ENCODE results near the gene SLC41A1.

The SLC41A1 gene

DNA sequence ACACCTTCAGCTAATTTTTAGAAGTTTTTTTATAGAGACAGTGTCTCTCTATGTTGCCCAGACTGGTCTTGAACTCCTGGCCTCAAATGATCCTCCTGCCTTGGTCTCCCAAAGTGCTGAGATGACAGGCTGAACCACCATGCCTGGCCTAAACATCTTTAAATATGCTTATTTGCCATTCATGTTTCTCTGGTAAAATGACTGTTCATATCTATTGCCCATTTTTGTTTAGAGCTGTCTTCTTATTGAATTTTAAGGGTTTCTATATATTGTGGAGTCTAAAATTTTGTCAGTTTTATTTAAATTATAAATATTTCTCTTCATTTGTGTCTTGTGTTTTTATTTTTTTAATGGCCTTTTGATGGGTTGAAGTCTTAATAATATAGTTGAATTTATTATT lies 40.0 kb upstream of the SLC41A1 start:
- Histone ChIP-seq H3K4me1 (ENCODE audit: control insufficient read depth in 1 of 2, insufficient read depth in 1 of 2, low read depth in 1 of 2, low read length in 1 of 2) (peaks cover 0 to 8% of the 10 kb centered on the region in 2 experiments), H3K27me3 (peaks cover 33% of the 10 kb centered on the region), H3K4me3 (ENCODE audit: low read depth in 1 of 2, low read length in 1 of 2) (no peak overlapping the region), H3K9me3 (no peaks in the 10 kb centered on the region), H3K27ac (no peak overlapping the region), H3K36me3 (no peaks in the 10 kb centered on the region)
- TF ChIP-seq, protein P1, sequence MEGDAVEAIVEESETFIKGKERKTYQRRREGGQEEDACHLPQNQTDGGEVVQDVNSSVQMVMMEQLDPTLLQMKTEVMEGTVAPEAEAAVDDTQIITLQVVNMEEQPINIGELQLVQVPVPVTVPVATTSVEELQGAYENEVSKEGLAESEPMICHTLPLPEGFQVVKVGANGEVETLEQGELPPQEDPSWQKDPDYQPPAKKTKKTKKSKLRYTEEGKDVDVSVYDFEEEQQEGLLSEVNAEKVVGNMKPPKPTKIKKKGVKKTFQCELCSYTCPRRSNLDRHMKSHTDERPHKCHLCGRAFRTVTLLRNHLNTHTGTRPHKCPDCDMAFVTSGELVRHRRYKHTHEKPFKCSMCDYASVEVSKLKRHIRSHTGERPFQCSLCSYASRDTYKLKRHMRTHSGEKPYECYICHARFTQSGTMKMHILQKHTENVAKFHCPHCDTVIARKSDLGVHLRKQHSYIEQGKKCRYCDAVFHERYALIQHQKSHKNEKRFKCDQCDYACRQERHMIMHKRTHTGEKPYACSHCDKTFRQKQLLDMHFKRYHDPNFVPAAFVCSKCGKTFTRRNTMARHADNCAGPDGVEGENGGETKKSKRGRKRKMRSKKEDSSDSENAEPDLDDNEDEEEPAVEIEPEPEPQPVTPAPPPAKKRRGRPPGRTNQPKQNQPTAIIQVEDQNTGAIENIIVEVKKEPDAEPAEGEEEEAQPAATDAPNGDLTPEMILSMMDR (IDR thresholded peaks at IDR 0.05), result no peak

DNA sequence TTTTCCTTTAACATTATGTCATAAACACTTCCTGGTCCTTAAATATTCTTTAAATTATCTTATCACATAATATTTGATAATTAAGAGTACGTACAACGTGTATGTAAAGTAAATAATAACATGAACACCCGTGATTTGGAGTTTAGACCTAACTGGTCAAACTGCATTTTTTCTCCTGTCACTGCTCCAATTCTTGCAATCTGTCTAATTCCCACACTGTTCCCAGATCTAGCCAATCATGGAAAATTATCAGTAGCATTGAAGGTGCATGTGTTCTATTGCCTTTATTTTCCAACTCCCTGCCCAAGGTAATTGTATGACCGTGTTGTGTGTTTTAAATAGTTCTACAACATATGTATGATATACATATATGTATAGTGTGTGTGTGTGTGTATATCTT lies 39.0 kb upstream of the SLC41A1 start:
- Histone ChIP-seq H3K27ac (no peak overlapping the region), H3K9me3 (no peaks in the 10 kb centered on the region), H3K4me3 (ENCODE audit: low read depth in 1 of 2, low read length in 1 of 2) (no peak overlapping the region), H3K36me3 (no peaks in the 10 kb centered on the region), H3K27me3 (peaks cover 34% of the 10 kb centered on the region), H3K4me1 (ENCODE audit: control insufficient read depth in 1 of 2, insufficient read depth in 1 of 2, low read depth in 1 of 2, low read length in 1 of 2) (peaks cover 0 to 8% of the 10 kb centered on the region in 2 experiments)
- TF ChIP-seq, protein P1 (IDR thresholded peaks at IDR 0.05), result no peak

DNA sequence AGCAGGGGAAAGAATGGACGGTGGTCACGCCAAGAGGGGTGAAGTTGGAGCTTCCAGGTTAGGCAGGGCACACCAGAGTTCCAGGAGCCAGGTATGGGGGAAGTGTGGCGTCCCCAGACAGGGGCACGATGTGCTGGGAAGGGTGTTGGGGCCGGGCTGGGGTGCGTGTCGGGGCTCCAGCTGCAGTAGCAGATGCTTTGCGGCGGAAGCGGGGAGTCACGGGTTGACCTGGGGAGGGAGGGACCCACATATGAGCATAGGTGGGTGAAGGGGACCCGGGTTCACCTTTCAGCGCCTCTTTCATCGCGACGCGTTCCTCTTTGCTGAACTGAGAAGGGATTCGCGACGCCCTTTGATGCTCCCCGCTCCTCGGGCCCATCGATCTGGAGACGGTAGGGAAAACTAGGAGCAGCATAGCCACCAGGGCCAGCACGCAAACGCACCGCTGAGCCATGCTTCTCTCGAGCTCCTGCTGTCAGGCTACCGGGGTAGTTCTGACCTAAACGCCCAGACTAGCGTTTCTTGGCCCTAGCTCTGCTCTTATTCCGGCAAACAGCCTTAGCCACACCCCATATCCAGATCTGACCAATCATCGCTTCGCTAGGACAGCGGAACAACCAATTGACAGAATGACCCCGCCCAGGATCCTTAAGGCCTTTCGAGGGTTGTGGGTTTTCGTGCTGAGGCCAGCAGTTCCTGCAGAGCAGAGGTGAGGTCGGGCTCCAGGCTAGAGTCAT lies 36.8 kb upstream of the SLC41A1 start, which contains the start of gene PM20D1:
Gene PM20D1 (minus strand): TSS at position 514 of the 737 bp plus-strand sequence. CDS start 60 bp downstream, at position 454.
- Histone ChIP-seq H3K36me3 (no peaks in the 10 kb centered on the region), H3K9me3 (no peaks in the 10 kb centered on the region), H3K27ac (no peak within 1 kb of the TSS), H3K27me3 (peaks cover 34% of the 10 kb centered on the region), H3K4me3 (ENCODE audit: low read depth in 1 of 2, low read length in 1 of 2) (peak within 1 kb of the TSS in 1 of 2 experiments; percentile 26), H3K4me1 (ENCODE audit: control insufficient read depth in 1 of 2, insufficient read depth in 1 of 2, low read depth in 1 of 2, low read length in 1 of 2) (peaks cover 0 to 8% of the 10 kb centered on the region in 2 experiments)
- TF ChIP-seq, protein P1 (IDR thresholded peaks at IDR 0.05), result no peak

DNA sequence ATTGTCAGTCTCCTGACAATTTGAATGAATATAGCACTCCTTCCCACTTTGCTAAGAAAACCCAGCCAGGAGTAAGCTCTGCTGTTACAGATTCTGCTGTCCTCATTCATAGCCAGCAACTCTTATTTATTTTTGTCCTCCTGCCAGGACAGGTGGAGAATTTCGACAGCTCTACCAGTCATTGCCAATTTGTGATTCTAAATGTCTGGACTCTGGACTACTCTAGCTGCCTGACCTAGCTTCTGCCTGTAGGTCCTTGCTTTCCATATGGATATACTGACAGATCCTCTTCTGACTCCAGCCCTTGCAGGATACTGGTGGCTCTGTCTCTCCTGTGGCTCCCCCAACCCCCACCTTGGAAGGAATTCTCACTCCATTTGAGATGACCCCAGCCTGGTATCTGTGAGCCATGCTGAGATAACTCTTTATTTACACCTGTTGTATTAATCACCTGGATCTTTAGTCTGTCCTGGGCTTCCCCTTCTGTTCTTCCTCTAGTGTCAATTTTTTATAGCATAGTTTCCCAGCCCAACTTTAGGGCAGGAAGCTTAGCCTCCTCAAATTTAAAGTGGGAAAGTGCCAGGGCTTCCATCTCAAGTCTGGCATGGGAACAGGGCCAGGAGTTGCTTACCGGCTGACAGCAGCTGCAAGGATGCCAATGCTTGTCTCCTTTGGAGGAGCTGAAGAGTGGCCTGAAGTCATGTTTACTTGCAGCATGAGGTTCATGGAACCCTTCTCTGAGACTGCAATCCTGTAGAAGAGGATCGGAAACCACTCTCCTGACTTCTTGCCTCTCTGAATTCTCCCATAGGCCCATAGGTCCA lies 30.2 kb upstream of the SLC41A1 start:
- Histone ChIP-seq H3K4me3 (ENCODE audit: low read depth in 1 of 2, low read length in 1 of 2) (no peak overlapping the region), H3K36me3 (no peaks in the 10 kb centered on the region), H3K9me3 (no peaks in the 10 kb centered on the region), H3K27ac (no peak overlapping the region), H3K4me1 (ENCODE audit: control insufficient read depth in 1 of 2, insufficient read depth in 1 of 2, low read depth in 1 of 2, low read length in 1 of 2) (no peaks in the 10 kb centered on the region), H3K27me3 (peaks cover 4% of the 10 kb centered on the region)
- TF ChIP-seq, protein P1 (IDR thresholded peaks at IDR 0.05), result no peak

DNA sequence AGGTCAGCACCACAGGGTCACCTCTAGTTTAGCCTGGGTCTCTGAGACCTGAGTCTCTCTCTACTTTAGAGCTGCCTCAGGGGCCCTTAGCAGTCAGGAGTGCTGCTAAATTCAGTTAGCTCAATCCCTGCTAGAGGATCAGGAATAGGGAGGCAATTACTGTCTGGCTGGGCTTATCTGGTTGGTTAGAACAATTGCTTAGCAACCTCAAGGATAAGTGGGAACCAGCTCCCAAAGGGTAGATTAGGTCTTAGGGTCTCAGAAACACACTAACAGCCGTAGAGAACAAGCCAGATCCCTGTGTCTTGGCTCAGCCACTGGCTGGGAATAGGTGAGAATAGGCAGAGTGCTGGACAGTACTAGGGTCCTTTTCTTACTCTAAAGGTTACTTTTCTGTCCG lies 29.2 kb upstream of the SLC41A1 start:
- TF ChIP-seq, protein P1 (IDR thresholded peaks at IDR 0.05), result no peak
- H3K27me3 ChIP-seq, result peaks cover 2% of the 10 kb centered on the region
- no peak overlapping the region for H3K4me3 ChIP-seq (ENCODE audit: low read depth in 1 of 2, low read length in 1 of 2)
- no peak overlapping the region for H3K27ac ChIP-seq
- no peaks in the 10 kb centered on the region for H3K9me3 ChIP-seq
- no peaks in the 10 kb centered on the region for H3K4me1 ChIP-seq (ENCODE audit: control insufficient read depth in 1 of 2, insufficient read depth in 1 of 2, low read depth in 1 of 2, low read length in 1 of 2)
- H3K36me3 ChIP-seq, result no peaks in the 10 kb centered on the region
